IPS-11a (cell line): ENCODE data around the gene C5orf34.
A peak's percentile ranks its signal among the peaks of the same experiment; 100 is the strongest.
"Not testable (repeated sequence)": the region's sequence is repeated elsewhere in the genome, so short reads cannot be mapped to it uniquely, and the experiment has no call there.

Experiments used
- H3K4me3 ChIP-seq: one replicate; pipeline ENCODE4 v1.5.1; 2013; ENCODE audit warnings: low read depth, low read length, control low read depth

C5orf34 gene

GRCh38 chr5:43520615-43521014 lies 5.7 kb upstream of the C5orf34 start:
- no peak overlapping the region for H3K4me3 ChIP-seq

DNA sequence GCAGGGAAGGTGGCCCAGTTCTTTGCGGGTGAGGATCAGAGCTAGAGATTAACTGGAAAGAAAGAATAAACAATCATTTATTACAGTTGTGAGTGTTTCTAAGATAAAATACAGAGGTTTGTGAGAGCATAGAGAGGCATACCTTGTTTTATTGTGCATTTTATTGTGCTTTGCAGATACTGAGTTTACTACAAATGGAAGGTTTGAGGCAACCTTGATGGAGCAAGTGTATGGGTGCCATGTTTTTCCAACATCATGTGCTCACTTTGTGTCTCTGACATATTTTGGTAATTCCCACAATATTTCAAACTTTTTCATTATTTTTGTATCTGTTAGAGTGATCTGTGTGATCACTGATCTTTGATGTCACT lies 715 bp upstream of the C5orf34 start:
- H3K4me3 ChIP-seq = peak overlapping the region; percentile 60

- peak overlapping the region; percentile 60 for H3K4me3 ChIP-seq
Measured at GRCh38 chr5:43514471-43514815, 505 bp downstream of the C5orf34 start.

DNA sequence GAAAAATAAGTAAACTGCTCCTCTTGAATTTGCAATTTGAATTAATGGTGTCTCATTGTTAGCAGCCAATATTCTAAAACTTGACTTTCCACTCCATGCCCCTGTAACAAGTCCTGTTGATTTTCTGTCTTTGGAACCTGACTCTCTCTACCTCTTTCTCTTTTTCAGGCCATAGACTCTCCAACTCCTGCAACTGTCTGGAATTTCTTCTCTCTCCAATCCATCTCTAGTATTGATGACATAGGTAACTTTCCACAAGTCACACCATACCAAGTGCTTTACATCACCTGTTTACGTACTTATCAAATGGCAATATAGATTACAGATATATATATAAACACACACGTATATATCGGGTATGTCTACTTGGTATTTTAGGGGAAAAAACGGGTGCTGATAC lies 923 bp downstream of the C5orf34 start:
- H3K4me3 ChIP-seq = peak overlapping the region; percentile 60

DNA sequence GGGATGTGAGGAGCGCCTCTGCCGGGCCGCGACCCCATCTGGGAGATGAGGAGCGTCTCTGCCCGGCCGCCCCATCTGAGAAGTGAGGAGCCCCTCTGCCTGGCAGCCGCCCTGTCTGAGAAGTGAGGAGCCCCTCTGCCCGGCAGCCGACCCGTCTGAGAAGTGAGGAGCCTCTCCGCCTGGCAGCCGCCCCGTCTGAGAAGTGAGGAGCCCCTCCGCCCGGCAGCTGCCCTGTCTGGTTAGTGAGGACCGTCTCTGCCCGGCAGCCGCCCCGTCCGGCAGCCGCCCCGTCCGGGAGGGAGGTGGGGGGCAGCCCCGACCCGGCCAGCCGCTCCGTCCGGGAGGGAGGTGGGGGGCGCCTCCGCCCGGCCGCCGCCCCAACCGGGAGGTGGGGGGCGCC lies 3.9 kb downstream of the C5orf34 start:
- not testable (repeated sequence) for H3K4me3 ChIP-seq

DNA sequence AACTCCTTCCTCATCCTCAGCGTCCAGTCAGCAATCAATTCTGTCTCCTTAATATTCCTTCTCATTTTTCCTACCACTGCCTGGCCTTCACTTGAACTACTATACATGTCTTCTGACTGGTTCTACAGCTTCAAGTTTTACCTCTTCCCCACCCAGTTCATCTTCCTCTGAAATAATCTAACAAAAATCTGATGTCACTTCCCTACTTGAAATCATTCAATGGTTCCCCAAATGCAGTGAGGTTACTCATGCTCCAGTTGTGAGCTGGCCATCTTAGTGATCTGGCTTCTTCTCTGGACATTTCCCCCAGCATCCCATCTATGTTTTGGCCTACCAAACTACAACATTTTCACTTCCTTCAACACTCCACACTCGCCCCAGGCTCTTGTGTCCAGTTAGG lies 16.4 kb downstream of the C5orf34 start:
- no peak overlapping the region for H3K4me3 ChIP-seq

DNA sequence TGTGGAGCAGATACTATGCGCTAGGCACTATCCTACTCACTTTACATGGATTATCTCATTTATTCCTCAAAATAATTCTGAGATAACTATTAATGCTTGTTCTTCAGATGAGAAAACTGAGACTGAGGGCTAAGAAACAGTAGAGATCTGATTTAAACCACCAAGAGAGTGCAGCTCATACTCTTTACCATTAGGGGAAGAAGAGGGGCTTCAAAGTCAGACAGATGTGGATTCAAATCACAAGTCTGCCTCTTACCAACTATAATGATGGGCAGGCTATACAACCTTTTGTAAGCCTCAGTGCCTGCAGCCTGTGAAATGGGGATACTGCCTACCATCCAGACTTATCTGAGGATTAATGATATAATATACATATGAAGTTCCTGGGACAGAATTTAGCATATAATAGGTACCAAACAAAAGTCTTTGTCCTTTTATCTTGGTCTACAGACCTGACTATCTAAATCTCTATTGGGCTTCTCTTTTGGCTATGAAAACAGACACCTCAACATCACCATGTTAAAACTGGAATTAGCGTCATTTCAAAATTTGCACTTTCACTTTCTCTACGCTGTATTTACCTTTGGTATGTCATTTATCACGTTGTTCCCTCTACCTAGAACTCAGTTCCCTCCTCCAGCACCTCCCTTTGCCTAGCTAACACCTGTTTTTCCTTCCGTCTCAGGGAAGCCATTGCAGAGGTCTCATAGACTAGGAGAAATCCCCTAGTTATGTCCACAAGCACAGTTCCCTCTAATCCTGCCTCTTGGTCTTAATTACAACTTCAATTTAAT lies 17.4 kb downstream of the C5orf34 start:
- no peak overlapping the region for H3K4me3 ChIP-seq

DNA sequence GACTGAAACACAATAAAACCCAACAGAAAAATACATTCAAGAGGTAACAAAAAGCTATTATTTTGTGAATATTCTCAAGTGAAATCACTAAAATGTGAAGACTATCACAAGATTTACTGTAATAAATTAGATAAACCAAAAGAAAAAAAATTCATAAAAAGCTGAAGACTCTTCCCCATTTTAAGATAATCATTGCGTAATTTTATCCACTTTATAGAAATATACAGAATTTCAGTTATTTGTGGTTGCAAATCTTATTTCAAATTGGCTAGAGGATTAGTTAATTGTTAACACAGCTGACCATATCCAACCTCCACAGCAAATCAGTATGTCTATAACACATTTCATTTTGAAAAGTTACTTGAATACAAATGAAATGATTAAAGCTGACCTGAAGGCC lies 23.6 kb downstream of the C5orf34 start:
- no peak overlapping the region for H3K4me3 ChIP-seq

DNA sequence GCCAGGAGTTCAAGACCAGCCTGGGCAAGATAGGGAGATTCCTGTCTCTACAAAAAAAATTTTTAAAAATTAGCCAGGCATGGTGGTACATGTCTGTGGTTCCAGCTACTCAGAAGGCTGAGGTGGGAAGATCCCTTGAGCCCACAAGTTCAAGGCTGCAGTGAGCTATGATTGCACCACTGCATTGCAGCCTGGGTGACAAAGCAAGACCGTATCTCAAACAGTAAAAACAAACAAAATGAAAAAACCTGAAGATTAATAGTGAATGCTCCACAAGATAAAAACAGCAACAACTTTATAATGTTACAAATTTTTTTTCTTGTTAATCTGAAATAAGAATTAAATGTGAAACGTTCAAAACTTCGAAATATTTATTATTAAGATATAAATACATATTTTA lies 28.6 kb downstream of the C5orf34 start:
- H3K4me3 ChIP-seq = no peak overlapping the region

- no peak overlapping the region for H3K4me3 ChIP-seq
Measured at GRCh38 chr5:43485406-43485805, 29.5 kb downstream of the C5orf34 start.

DNA sequence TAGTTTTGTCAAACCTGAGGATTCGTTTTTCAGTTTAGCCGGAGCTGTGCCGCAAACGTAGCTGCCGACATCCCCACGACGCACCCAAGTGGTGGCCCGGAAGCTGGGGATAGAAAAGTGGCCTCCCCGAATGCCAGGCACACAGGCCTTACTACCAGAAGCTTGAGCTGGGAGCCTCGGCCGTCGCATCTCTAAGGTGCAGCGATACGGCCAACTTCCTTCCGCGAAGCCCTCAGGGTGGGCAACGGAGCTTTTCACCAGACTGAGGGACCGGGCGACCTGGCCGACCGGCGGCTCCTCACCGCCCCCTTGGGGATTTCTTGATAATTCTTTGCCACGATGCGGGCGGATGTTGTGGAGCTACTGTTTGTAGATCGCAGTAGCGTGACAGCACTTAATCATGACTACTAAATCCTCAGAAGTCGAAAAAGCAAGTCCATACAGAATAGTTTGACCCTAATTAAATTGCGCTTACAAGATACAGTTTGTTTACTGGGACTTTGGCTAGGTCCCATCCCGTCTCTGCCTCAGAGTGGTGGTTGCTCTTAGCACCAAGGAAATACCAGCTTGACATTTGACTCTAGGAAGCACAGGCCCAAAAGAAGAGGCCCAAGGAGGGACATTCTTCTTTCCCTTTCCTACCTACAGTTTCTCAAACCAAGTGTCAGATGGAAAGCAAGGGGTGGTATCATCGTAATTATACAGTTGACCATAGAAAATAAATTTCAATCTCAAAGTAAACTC lies 30.7 kb downstream of the C5orf34 start:
- peak overlapping the region; percentile 76 for H3K4me3 ChIP-seq

DNA sequence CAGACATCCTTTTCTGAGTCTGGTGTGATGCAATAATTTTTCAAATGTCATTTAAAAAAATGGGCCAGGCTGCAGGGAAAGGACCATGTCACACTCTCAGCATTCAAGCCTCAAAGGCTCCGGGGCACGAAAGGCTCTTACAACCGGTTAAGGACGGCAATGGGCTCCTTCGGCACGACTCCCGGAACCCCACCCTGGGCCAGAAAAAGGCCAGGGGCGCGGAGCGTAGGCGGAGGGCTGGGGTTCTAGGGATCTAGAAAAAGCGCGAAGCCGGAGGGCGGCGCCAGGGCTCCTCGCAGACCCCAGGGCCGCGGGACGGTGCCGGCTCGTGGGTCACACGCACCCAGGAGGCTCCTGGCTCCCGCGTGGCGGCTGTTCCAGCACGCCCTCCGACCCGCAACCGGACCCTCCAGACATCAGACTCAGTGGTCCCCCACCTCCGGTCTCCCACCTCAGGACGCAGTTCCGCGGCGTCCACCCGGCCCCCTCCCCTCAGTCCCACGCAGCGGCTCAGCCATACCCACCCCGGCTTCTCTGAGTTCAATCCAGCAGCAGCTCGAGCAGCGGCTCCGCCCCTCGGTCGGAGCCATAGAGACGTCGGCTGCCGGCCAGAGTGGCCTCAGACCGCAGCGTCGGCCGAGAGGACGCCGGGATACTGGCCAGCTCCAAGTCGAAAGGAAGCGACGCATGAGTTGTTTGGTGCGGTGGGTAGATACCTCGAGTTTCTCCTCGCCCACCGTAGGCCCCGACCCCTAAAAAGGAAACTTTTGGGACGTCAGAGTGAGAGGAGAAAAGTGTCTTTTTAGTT lies 31.4 kb downstream of the C5orf34 start, which contains the start of gene TMEM267:
TMEM267 (minus strand) TSS at position 568 of the 808 bp plus-strand sequence. CDS start 29,896 bp downstream, outside the sequence.
- H3K4me3 ChIP-seq = peak within 1 kb of the TSS; percentile 76

- H3K4me3 ChIP-seq = peak overlapping the region; percentile 76
Measured at GRCh38 chr5:43482490-43483297, 32.3 kb downstream of the C5orf34 start.

- H3K4me3 ChIP-seq = no peak overlapping the region
Measured at GRCh38 chr5:43469671-43470391, 45.1 kb downstream of the C5orf34 start.

- no peak overlapping the region for H3K4me3 ChIP-seq
Measured at GRCh38 chr5:43467100-43467499, 47.8 kb downstream of the C5orf34 start.

DNA sequence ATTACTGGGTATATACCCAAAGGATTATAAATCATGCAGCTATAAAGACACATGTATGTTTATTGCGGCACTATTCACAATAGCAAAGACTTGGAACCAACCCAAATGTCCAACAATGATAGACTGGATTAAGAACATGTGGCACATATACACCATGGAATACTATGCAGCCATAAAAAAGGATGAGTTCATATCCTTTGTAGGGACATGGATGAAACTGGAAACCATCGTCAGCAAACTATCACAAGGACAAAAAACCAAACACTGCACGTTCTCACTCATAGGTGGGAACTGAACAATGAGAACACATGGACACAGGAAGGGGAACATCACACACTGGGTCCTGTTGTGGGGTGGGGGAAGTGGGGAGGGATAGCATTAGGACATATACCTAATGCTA lies 49.5 kb downstream of the C5orf34 start:
- H3K4me3 ChIP-seq = not testable (repeated sequence)

DNA sequence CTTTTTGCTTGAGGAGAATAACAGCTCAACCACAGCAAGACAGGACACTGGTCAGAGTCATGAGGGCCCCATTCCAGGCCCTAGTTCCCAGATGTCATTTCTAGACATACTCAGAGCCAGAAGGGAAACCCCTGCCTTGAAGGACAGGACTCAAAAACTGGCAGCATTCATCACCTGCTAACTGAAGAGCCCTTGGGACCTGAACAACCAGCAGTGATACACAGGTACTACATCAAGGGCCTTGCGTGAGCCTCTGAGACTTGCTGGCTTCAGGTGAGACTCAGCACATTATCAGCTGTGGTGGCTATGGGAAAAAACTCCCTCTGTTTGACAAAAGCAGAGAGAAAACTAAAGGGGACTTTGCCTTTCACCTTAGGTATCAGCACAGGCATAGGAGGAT lies 53.9 kb downstream of the C5orf34 start:
- no peak overlapping the region for H3K4me3 ChIP-seq

DNA sequence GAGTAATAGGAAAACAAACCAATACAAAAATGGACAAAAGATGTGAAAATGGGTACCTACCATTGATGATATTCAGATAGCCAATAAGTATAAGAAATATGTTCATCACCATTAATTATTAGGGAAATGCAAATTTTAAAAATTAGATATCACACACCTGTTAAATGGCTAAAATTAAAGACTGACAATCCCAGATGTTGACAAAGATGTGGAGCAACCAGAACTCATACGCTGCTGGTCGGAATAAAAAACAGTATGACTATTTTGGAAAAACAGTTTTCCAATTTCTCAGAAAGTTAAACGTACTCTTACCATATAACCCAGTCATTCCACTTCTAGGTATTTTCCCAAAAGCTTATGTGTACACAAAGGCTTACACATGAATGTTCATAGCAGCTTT lies 58.4 kb downstream of the C5orf34 start:
- no peak overlapping the region for H3K4me3 ChIP-seq

GRCh38 chr5:43441575-43441974 lies 73.4 kb downstream of the C5orf34 start:
- H3K4me3 ChIP-seq = not testable (repeated sequence)

- no peak overlapping the region for H3K4me3 ChIP-seq
Measured at GRCh38 chr5:43437062-43437660, 77.8 kb downstream of the C5orf34 start.
